Activated T-cell treated with anti-CD3 and anti-CD28 coated beads for 4 hours (primary cell): Measurements from ENCODE around the gene TMEM131.

Experiments
- DNase-seq: peaks from one replicate; pipeline ENCODE4 v3.0.0-alpha.2; 2020

TMEM131 gene

DNA sequence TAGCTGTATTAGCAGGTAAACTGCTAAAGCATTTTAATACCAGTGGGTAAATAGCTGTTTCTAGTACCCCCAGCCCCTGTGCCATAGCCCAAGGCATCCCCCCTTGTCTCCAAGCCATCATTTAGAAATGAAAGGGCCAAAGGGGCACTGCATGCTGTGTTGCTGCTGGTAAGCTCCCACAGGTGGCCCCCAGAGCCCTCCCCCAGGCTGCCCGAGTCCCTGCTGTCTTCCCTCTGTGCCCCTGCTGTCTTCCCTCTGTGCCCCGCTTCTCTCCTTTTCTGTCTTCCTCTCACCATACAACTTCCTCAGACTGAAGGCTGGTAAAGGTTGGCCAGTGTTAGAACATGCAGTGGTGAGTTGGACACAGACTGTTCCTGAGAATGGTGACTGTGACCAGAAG is 240.3 kb downstream of the TMEM131 start:
- no peak for DNase-seq

DNA sequence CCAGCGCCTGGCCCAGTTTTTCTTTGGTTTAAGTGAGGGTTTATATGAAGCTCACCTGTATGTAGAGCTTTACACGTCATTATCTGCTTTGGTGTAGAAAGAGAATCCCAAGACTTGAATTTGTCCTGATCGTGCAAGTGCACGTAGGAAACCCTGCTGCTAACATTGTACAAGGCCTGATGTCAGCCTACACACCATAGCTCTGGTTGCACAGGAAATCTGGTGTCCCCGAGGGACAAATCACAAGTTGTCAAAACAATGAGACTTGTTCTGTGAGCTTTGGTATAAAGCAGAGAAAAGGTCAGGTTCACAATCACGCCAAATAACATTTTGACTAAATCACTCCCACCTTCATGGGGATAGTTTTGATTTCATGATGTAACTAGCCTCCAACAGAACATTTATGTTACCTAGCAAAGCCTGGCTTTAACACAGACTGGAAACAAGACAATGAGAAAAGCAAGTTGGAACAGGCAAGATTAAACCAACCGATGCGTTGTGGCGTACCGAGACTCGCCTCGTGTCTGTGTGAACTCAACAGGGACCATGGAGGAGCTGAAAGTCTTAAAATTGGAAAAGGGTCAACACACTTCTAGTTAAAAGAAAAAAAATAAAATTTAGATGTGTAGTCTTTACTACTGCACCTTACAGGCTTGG is 240.9 kb downstream of the TMEM131 start:
- DNase-seq = no peak

DNA sequence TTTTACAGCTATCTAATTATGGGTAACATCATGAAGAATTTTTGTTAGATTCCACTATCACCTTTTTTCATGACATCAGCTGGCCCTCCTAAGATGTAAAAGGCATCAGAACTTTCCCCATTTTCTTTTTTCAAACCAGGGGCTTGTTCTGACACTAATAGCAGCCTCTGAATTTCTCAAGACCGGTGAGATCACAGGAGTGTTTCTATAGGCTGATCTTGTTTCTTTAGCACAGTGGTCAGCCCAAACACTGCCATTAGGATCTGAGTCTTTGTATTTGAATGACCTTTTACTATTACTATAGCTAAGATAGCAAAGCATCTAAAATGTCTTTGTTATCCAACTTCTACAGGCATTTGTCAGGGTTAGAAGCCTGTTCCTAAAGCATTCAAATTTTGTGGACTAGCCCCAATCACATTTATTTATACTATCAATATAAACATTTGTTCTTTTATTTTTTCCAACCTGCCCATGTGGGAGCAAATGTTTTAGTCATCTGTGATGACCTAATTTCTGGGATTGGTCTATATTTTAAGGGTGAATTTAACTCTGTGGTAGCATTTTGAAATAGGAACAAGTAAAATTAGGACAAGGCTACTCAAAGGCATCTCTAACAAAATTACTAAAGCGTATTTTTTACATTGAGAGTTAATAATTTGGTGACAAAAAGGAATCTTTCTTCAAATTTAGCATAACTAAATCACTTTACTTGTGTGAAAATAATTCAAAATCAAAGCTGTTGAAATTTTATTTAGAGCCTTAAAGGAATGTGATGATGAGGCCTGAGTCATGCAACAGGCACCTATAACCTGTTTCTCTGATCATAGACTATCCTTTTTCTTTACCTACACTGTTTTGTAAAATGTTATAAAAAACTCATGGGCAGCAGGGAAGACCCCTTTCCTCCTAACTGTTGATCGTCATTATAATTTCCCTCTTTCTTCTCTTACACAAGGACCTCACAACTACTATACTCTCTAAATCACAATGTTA is 243.1 kb downstream of the TMEM131 start:
- DNase-seq = no peak

DNA sequence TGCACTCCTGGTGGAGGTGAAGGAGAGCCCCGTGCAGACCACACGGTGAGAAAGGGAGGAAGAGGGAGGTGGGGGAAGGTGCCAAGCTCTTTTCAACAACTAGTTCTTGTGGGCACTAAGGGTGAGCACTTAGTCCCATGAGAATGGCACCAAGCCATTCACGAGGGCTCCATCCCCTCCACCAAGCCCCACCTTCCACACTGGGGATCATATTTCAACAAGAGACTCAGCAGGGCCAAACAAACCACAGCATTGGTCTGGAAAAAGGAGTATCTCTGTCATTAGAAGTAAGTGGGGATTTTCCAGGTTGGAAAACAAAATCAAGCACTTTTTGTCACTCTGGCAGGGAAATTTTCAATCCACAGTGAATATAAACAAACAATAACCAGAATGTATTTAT is 244.0 kb downstream of the TMEM131 start:
- DNase-seq = no peak

DNA sequence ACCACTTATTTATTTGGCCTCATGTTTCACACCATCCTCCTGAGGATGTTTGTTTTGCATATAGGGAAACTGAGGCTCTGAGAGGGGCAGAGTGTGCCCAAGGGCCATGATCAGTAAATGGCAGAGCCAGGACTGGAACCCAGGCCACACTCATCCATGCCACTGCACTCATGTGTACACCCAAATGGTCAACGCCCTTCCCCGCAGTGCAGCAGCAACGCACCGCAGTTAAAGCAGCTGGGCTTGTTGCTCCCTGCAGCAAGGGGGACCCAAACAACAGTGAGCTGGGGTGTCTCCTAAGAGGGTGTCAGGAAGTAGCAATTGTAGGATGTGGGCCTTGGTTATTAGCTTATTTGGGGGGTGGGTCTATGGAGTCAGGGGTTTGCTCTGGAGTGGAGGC is 245.7 kb downstream of the TMEM131 start:
- DNase-seq = no peak

DNA sequence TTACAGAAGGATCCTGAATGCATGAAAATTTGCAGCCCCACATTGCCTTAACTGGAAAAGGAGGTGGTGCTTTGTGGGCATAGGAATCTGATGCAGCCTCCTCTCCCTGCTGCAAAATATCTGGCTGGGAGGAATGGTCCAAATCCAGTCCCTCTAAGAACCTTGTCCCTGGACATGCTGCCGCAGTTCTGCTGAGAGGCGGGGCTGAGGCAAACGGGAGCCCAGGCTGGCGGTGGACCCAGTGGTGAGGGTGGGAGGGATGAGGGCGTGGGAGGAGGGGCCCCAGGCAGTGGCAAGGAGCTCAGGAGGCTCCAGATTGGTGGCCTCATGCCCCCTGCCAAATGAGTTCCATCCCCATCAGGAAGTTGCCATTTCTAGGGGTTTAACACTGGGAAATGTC is 246.2 kb downstream of the TMEM131 start:
- DNase-seq = no peak

DNA sequence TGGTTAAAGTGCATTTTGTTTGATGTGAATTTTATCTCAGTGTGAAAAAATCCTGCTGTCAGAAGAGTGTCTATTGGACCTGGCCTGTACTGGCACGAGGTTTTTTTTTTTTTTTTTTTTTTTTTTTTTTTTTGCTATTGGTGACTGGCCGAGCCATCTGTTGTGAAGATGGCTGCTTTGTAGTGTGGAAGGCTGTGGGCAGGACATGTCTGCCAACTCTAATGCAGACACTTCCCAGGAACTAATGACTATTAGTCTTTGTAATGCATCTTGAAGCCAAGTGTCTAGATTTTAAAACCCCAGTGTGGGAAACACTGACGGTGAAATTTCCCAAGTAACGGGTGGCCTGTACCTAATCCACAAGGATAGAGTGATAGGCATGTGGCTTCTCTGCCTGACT is 248.0 kb downstream of the TMEM131 start:
- no peak for DNase-seq

DNA sequence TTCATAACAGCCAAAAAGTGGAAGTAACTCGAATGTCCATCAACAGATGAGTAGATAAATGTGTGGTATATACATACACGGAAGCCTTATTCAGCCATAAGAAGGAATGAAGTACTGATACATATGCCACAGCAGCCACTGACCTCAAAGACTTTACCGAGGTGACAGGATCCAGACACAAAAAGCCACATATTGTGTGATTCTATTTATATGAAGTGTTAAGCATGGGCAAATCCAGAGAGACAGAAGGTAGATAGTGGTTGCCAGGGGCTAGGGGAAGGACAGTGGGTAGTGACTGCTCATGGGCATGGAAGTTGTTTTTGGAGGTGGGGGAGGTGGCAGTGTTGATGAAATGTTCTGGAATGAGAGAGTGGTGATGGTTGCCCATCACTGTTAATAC is 248.5 kb downstream of the TMEM131 start:
- no peak for DNase-seq

DNA sequence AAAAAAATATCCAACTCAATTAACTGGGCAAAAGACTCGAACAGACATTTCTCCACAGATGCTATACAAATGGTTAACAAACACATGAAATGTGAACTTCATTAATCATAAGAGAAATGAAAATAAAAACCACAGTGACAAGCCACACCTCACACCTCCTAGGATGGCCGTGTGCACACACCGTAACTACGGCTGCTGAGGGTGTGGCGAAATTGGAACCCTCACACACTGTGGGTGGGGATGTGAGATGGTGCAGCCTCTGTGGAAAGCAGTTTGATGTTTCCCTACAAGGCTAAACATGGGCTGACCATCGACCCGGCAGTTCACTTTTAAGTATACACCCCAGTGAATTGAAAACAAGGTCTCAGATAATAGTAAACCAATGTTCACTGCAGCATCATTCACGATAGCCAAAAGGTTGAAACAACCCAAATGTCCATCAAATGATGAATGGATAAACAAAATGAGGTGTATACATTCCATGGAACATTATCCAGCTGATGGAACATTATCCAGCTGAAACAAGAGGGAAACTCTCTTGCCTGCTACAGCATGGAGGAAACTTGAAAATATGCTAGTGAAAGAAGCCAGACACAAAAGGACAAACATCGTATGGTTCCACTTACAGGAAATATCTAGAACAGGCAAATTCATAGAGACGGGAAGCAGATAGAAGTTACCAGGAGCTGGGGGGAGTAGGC is 250.1 kb downstream of the TMEM131 start:
- DNase-seq = no peak

DNA sequence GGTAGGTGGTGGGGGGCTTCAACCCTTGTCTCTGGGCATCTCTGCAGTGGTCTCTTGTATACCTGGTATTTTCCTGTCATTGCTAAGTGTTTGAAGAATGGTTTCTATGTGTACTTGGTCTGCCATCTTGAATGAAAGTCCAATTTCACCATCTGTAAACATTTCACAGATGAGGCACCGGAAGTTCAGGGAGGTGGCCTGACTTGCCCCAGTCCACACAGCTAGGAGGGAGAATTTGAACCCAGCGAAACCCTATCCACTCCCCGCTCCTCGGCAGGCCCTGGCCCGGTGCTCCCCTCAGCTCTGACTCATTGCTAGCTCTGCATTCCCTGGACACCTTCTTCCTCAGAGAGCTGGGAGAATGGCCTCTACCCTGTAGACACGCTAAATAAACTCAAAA is 251.8 kb downstream of the TMEM131 start:
- DNase-seq = no peak

DNA sequence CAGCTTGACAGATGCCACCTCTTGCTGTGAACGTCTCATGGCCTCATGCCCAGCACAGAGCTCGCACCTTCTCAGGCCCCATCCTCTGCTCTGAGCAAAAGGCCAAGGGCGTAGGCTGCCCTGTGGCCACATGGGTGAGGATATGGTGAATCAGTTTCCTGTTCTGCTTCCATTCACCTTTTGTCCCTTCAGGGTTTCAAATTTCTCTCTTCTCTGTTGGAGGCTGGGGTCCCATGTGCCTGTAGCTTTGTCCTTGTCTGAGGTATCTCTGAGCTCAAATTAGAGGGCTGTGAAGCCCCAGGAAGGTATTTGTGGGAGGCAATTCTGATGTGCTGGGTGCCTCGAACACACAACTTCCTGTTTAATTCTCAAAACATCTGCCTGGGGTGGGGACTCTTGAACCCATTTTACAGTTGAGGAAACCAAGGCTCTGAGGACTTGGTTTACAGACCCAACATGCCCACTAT is 253.3 kb downstream of the TMEM131 start:
- DNase-seq = no peak

DNA sequence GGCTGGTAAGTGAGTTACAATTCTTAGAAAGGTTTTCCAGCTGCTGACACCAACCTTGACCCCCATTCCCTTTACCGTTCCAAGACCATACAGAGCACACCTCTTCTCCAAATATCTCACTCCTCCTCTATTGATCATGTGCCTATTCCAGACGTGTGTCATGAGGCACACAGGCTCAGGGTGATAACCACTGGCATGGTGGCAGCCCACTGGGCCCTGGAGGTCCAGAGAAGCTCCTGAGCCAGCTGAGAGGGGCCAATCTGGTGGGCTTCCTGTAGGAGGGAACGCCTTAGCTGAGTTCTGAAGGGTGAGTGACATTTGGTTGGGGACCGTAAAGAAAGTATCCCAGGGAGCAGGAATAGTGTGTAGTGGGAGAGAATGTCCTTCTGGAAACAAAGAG is 254.1 kb downstream of the TMEM131 start:
- no peak for DNase-seq

DNA sequence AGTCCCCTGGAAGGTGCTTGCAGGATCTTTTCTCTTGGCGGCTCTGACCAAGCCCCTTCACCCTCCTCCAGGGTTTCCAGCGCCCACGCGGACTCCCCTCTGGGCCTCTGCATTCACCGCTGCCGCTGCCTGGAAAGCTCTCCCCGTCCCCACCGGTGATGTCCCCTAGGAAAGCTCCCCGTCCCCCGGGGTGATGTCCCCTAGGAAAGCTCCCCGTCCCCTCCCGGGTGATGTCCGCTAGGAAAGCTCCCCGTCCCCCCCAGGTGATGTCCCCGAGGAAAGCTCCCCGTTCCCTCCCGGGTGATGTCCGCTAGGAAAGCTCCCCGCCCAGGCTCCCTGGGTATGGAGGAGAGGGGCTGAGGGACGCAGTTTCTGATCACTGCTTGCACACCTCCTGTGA is 254.5 kb downstream of the TMEM131 start:
- no peak for DNase-seq

DNA sequence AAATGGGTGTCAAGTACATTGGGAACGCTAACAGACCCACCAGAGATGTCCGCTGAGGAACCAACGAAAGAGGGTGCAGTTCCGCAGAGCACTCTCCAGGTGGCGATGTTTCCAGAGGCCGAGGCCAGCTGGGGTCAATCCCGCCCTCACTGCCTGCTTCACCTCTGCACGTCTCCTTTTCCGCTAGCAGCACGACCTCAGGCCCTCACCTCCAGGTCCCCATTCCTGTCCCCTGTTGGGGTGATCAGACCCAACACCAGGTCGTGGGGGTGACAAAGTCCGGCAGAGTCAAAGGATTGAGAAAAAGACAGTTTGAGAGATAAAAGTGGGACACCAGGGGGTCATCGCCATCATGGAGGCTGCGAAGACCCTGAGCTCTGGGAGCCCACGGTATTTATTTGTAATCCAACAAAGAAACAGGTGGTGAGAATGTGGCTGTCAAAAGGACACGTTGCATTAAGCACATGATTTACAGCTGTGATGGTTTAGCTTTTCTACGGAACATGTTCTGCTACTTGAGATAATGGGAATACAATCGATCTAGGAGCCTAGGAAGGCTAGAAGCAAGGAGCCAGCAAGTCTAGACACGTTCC is 255.1 kb downstream of the TMEM131 start:
- DNase-seq = no peak

DNA sequence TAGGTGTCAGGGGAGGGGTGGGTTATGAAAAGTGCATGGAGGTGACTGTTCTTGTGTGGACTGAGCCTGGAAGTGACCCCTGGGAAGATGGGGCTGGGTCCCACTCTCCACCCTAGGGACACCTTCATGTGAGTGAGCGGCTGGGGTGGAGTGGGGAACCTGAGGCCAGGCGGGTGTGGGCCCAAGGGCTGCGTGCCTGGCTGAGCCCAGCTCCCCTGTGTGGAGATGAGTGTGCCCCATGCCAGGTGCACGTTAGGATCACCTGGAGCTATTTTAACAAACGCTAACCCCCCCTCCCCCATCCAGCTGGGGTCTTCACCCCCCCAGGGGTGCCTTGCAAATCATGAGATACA is 255.9 kb downstream of the TMEM131 start:
- DNase-seq = no peak

DNA sequence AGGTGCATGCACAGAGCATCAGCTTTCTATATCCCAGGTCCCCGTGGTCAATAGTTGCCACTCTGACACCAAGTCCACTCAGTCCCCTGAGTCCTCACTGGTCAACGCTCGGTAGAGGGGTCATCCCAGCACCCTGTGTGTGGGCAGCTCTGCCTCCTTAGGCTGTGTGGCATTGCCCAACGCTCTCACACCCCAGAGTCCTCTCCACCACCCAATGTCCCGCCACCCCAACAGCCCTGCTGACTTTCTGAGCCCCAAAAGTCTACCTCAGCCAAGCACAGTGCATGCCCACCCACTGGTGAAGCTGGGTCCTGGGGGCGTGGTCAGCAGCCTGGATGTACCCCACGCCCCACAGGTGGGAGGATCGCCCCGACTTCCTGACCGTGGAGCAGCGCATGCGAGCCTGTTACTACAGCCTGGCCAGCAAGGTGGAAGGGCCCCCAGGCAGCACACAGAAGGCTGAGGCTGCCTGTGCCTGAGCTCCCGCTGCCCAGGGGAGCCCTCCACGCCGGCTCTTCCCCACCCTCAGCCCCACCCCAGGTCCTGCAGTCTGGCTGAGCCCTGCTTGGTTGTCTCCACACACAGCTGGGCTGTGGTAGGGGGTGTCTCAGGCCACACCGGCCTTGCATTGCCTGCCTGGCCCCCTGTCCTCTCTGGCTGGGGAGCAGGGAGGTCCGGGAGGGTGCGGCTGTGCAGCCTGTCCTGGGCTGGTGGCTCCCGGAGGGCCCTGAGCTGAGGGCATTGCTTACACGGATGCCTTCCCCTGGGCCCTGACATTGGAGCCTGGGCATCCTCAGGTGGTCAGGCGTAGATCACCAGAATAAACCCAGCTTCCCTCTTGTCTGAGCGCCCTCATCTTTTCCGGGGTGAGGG is 256.5 kb downstream of the TMEM131 start:
- no peak for DNase-seq

DNA sequence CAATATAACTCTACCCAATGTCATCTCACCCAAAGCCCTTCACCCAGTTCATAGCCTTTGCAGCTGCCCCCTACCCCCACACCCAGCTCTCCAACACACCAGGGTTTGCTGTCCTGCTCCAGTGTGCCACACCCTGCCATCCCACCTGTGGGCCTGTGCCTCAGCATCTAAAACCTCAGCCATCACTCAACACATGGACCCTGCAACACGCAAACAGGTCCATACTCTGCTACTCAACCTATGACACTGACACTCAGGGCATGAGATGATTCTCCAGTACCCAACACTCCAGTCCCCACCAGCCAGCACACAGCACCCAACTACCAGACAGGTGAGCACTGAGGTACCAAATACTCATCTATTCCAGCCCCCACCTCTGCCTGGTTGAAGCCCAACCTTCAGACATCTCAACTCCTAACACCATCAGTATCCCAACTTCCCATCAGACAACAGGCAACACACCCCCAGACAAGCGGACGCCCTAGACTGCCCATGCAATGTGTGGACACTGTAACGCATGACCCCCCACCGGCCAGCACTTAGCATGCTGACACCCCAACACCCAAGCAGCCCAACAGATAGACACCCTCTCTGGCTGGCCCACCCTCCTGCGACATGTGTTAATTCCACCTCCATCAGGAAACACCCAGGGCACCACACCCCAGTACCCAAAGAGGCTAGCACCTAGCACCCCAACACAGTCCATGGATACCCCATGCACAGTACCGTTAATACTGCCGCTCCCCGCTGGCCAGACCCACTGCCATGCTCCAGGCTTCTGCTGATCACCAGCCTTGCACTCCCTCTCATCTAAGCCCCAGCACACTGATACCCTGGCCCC is 257.3 kb downstream of the TMEM131 start:
- no peak for DNase-seq

DNA sequence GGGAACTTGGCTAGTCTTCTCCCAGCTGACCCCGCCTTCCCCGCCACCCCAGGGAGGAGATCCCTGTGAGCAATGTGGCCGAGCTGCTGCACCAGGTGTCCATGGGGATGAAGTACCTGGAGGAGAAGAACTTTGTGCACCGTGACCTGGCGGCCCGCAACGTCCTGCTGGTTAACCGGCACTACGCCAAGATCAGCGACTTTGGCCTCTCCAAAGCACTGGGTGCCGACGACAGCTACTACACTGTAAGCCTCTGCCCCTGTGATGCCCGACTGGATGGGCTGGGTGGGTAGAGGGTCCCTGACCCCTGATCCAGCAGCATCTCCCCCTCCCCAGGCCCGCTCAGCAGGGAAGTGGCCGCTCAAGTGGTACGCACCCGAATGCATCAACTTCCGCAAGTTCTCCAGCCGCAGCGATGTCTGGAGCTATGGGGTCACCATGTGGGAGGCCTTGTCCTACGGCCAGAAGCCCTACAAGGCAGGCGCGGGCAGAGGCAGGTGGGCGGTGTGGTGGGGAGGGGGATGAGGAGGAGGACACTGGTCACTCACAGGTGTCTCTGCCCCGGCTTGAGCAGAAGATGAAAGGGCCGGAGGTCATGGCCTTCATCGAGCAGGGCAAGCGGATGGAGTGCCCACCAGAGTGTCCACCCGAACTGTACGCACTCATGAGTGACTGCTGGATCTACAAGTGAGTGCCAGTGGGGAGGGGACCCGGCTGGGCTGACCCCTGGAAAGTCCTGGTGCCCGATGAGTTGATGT is 258.1 kb downstream of the TMEM131 start:
- no peak for DNase-seq

DNA sequence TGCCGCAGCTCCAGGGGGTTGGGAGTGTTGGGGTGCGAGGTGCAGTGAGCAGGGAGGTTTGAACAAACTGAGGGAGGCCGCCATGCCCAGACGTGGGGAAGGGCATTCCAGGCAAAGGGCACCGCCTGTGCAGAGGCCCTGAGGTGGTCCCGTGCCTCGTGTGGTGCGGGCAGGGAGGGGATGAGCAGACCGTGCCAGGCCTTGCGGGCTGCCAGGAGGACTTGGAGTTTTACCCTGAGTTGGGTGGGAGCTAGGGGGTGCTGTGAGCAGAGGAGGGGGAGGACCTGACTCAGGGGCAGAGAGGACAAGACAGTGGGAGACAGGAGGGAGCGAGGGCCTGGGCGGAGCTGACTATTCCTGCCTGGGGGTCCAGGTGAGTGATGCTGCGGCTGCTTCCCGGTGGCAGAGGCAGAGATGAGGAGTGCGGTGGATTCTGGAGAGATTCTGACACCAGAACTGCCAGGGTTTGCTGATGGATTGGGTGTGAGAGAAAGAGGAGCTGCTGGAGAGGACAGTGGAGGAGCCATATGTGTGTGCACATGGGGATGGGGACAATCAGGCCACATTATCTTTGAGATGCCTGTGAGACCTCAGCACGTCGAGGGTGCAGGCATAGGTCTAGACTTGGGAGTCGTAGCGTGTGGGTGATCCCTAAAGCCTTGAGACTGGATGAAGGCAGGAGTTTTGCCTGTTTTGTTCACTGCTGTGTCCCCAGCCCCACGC is 259.0 kb downstream of the TMEM131 start:
- DNase-seq = no peak

DNA sequence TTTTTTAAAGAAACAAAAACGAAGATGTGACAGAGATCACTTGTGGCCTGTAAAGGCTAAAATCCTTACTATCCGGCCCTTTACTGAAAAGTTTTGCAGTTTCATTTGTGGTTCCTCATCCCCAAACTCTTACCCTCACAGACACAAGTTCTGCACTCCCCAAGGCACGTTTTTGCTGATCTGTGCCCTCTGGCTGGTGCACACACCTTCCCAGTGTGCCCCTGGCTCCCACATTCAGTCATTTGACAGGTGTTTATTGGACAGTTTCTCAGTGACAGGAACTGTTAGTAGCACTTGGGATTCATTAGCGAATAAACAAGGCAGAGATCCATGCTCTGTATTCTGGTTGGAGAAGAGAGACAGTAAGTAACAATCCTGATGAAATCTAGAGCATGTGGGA is 259.6 kb downstream of the TMEM131 start:
- DNase-seq = no peak
